Measurements from ENCODE around the gene CBLB.

- no peak for TF ChIP-seq POLR2A (IDR thresholded peaks at IDR 0.05)
- TF ChIP-seq, protein P1, sequence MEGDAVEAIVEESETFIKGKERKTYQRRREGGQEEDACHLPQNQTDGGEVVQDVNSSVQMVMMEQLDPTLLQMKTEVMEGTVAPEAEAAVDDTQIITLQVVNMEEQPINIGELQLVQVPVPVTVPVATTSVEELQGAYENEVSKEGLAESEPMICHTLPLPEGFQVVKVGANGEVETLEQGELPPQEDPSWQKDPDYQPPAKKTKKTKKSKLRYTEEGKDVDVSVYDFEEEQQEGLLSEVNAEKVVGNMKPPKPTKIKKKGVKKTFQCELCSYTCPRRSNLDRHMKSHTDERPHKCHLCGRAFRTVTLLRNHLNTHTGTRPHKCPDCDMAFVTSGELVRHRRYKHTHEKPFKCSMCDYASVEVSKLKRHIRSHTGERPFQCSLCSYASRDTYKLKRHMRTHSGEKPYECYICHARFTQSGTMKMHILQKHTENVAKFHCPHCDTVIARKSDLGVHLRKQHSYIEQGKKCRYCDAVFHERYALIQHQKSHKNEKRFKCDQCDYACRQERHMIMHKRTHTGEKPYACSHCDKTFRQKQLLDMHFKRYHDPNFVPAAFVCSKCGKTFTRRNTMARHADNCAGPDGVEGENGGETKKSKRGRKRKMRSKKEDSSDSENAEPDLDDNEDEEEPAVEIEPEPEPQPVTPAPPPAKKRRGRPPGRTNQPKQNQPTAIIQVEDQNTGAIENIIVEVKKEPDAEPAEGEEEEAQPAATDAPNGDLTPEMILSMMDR (IDR thresholded peaks at IDR 0.05): no peak
These were observed 252.3 kb downstream of the CBLB start for GRCh38 chr3:105616374-105617121.

Data from prostate gland (tissue), 2 donors.